Gastroesophageal sphincter (tissue), 3 donors: Measurements from ENCODE around the gene TRABD2B.

Source experiments
- POLR2AphosphoS5 ChIP-seq: sonication (generic); formaldehyde crosslinking; IDR thresholded peaks from one replicate; pipeline ENCODE4 v1.6.1; 2017; ENCODE audit warnings: antibody characterized with exemption
- TF ChIP-seq, protein P1 (sequence below), 4 experiments: fragments of 200-600 bp in 2 of 4; fragments of 450-650 bp in 2 of 4; sonication (generic) in 1 of 4; IDR thresholded peaks; one replicate each; pipeline ENCODE4 v1.5.1; 2017 to 2019; ENCODE audit warnings: antibody characterized with exemption in 4 of 4, mild to moderate bottlenecking in 2 of 4, moderate library complexity in 2 of 4

DNA sequence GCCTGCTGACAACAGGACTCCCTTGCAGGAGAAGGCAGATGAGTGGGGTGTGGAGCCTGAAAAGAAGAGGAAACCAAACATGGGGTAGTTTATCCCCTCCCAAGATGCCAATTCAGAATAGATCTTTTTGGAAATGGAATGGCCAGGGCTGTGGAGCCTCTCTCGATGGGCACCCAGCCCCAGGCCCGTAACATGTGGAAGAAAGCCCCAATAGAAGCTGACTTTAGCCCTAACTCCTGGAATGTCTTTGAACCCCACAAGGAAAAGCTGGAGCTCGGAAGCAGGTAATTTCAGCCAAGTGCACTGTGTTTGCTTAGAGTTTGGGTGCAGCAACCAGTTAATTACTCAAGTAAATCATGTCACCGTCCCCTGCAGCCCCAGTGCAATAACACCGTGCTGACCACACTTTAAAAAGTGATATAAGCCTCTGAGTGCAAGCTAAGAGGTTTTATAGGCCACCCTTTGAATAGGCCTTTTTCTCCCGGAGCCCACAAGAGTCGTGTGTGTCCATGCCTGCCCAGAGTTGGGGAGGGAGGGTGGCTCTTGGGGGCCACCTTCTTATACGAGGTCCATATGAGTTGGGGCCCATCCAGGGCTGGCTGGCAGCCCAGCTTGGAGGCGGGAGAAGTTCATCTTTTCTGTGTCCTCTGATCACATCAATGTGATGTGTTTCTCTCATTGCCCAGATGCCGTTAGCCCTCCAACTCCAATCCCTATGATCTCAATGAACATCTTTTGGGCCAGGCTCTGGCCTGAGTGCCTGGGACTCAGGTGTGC is 153.2 kb downstream of the TRABD2B start:
- no peak for TF ChIP-seq POLR2AphosphoS5
- TF ChIP-seq, protein P1, sequence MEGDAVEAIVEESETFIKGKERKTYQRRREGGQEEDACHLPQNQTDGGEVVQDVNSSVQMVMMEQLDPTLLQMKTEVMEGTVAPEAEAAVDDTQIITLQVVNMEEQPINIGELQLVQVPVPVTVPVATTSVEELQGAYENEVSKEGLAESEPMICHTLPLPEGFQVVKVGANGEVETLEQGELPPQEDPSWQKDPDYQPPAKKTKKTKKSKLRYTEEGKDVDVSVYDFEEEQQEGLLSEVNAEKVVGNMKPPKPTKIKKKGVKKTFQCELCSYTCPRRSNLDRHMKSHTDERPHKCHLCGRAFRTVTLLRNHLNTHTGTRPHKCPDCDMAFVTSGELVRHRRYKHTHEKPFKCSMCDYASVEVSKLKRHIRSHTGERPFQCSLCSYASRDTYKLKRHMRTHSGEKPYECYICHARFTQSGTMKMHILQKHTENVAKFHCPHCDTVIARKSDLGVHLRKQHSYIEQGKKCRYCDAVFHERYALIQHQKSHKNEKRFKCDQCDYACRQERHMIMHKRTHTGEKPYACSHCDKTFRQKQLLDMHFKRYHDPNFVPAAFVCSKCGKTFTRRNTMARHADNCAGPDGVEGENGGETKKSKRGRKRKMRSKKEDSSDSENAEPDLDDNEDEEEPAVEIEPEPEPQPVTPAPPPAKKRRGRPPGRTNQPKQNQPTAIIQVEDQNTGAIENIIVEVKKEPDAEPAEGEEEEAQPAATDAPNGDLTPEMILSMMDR (IDR thresholded peaks at IDR 0.05) = no peak
